K562 (cell line): ENCODE measurements around the gene CRYBA4.

ENCODE experiments used
- GTF2B ChIP-seq: IDR thresholded peaks from 2 replicates; pipeline ENCODE4 v1.6.1; 2011; ENCODE audit not compliant: insufficient read length; ENCODE audit errors: extremely low read depth
- HNRNPLL ChIP-seq: fragments of 200-400 bp; formaldehyde crosslinking; IDR thresholded peaks from 2 replicates; pipeline ENCODE4 v1.6.1; 2017; ENCODE audit warnings: low read length, low read depth, mild to moderate bottlenecking; ENCODE audit not compliant: poor library complexity, severe bottlenecking
- MAFK ChIP-seq: IDR thresholded peaks from 2 replicates; pipeline ENCODE4 v1.6.1; 2011; ENCODE audit warnings: low read length, improper control_type of control experiment
- MYC ChIP-seq, 2 experiments: fragments of 250-450 bp in 1 of 2; sonication (Bioruptor Pico) in 1 of 2; IDR thresholded peaks; 2 replicates each; pipeline versions ENCODE4 v1.5.1 to v1.6.1; 2012 to 2021; ENCODE audit warnings: low read depth in 2 of 2, borderline replicate concordance in 1 of 2, improper control_type of control experiment in 1 of 2, low read length in 1 of 2, mild to moderate bottlenecking in 1 of 2, moderate library complexity in 1 of 2
- PATZ1 ChIP-seq: fragments of 250-450 bp; sonication (Bioruptor Pico); IDR thresholded peaks from 2 replicates; pipeline ENCODE4 v1.5.0; 2020; ENCODE audit warnings: mild to moderate bottlenecking, borderline replicate concordance
- SETDB1 ChIP-seq: IDR thresholded peaks from one replicate; pipeline ENCODE4 v1.6.1; 2012; ENCODE audit warnings: low read length, control low read depth, inconsistent platforms
- SPI1 ChIP-seq: IDR thresholded peaks from 2 replicates; pipeline ENCODE4 v1.6.1; 2011; ENCODE audit warnings: low read depth, low read length, control low read depth, borderline replicate concordance
- SRSF1 ChIP-seq: fragments of 200-400 bp; formaldehyde crosslinking; IDR thresholded peaks from 2 replicates; pipeline ENCODE4 v1.6.1; 2017; ENCODE audit warnings: mild to moderate bottlenecking, low read depth, low read length, moderate library complexity
- ZBED1 ChIP-seq: IDR thresholded peaks from 2 replicates; pipeline ENCODE4 v1.6.1; 2014
- ZBTB17 ChIP-seq: fragments of 450-650 bp; formaldehyde crosslinking; IDR thresholded peaks from 2 replicates; pipeline ENCODE4 v1.4.0; 2020; ENCODE audit warnings: mild to moderate bottlenecking
- TF ChIP-seq, protein P1 (sequence below): fragments of 250-450 bp; sonication (Bioruptor Pico); IDR thresholded peaks from 2 replicates; pipeline ENCODE4 v1.5.1; 2021; ENCODE audit warnings: mild to moderate bottlenecking
- TF ChIP-seq, protein P2 (sequence below), 3 experiments: IDR thresholded peaks in 2 of 3; conservative IDR thresholded peaks in 1 of 3; 2 replicates each; pipeline ENCODE4 v1.5.1; 2011 to 2012; ENCODE audit warnings: low read length in 3 of 3, mild to moderate bottlenecking in 3 of 3, control low read depth in 2 of 3, improper control_type of control experiment in 1 of 3, inconsistent platforms in 1 of 3, low read depth in 1 of 3, mixed read lengths in 1 of 3, moderate library complexity in 1 of 3; ENCODE audit not compliant: insufficient read depth in 2 of 3

GRCh38 chr22:26610996-26611395 is 10.8 kb upstream of the CRYBA4 start:
- TF ChIP-seq, protein P1, sequence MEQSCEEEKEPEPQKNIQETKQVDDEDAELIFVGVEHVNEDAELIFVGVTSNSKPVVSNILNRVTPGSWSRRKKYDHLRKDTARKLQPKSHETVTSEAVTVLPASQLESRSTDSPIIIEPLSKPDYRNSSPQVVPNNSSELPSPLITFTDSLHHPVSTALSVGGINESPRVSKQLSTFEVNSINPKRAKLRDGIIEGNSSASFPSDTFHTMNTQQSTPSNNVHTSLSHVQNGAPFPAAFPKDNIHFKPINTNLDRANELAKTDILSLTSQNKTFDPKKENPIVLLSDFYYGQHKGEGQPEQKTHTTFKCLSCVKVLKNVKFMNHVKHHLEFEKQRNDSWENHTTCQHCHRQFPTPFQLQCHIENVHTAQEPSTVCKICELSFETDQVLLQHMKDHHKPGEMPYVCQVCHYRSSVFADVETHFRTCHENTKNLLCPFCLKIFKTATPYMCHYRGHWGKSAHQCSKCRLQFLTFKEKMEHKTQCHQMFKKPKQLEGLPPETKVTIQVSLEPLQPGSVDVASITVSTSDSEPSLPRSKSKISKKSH: no peak
- TF ChIP-seq MYC (IDR thresholded peaks at IDR 0.05; ENCODE audit: low read depth, low read length): no peak
- TF ChIP-seq MYC (CRISPR knock-in tag; IDR thresholded peaks at IDR 0.05; ENCODE audit: borderline replicate concordance, low read depth): no peak
- TF ChIP-seq, protein P2, sequence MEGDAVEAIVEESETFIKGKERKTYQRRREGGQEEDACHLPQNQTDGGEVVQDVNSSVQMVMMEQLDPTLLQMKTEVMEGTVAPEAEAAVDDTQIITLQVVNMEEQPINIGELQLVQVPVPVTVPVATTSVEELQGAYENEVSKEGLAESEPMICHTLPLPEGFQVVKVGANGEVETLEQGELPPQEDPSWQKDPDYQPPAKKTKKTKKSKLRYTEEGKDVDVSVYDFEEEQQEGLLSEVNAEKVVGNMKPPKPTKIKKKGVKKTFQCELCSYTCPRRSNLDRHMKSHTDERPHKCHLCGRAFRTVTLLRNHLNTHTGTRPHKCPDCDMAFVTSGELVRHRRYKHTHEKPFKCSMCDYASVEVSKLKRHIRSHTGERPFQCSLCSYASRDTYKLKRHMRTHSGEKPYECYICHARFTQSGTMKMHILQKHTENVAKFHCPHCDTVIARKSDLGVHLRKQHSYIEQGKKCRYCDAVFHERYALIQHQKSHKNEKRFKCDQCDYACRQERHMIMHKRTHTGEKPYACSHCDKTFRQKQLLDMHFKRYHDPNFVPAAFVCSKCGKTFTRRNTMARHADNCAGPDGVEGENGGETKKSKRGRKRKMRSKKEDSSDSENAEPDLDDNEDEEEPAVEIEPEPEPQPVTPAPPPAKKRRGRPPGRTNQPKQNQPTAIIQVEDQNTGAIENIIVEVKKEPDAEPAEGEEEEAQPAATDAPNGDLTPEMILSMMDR (IDR thresholded peaks at IDR 0.05 in 2 of 3, conservative IDR thresholded peaks at IDR 0.05 in 1 of 3; ENCODE audit: insufficient read depth in 2 of 3, low read depth in 1 of 3, low read length in 3 of 3): no peak
- TF ChIP-seq MAFK: no peak
- no peak for TF ChIP-seq HNRNPLL
- no peak for TF ChIP-seq GTF2B
- no peak for TF ChIP-seq ZBTB17 (CRISPR knock-in tag)
- TF ChIP-seq ZBED1: no peak
- no peak for TF ChIP-seq SRSF1
- TF ChIP-seq SETDB1: no peak
- no peak for TF ChIP-seq SPI1
- no peak for TF ChIP-seq PATZ1 (CRISPR knock-in tag)
